ENCODE data around the gene SLC26A4. TPM values are rescaled to one million over a fixed set of nuclear protein-coding genes. Genes with fewer than 3 reads are reported as not detected.
"Not testable (repeated sequence)": the region's sequence is repeated elsewhere in the genome, so short reads cannot be mapped to it uniquely, and the experiment has no call there.

The SLC26A4 gene
- total and polyA plus RNA-seq, 5 donors, result 0.23 to 0.84 (median 0.37) TPM

- intact Hi-C loops (cut with DNase I), result no loop called here
- H3K27ac ChIP-seq (ENCODE audit: low read length), result no peak overlapping the region
- WGBS, result 93% methylated on average over 12 of the region's 12 CpGs
- DNase-seq (peak in 1 of 3 donors; percentile 43), ATAC-seq (no peak)
- no peak overlapping the region for H3K4me3 ChIP-seq (ENCODE audit: low read length)
- no peaks in the 10 kb centered on the region for H3K27me3 ChIP-seq (ENCODE audit: control insufficient read depth, insufficient read depth)
- H3K9me3 ChIP-seq (ENCODE audit: control insufficient read depth, low read length), result no peaks in the 10 kb centered on the region
- no peaks in the 10 kb centered on the region for H3K4me1 ChIP-seq (ENCODE audit: control insufficient read depth, insufficient read depth, low read length)
These were observed 28.8 kb upstream of the SLC26A4 start for GRCh38 chr7:107631588-107632491.

GRCh38 chr7:107632492-107632865 is 28.1 kb upstream of the SLC26A4 start:
- no peak for DNase-seq
- no peak overlapping the region for H3K27ac ChIP-seq (ENCODE audit: low read length)
- no peak overlapping the region for H3K4me3 ChIP-seq (ENCODE audit: low read length)
- 89% methylated on average over 2 of the region's 2 CpGs for WGBS
- H3K4me1 ChIP-seq (ENCODE audit: control insufficient read depth, insufficient read depth, low read length), result no peaks in the 10 kb centered on the region
- intact Hi-C loops (cut with DNase I), result no loop called here
- no peaks in the 10 kb centered on the region for H3K27me3 ChIP-seq (ENCODE audit: control insufficient read depth, insufficient read depth)
- no peak for ATAC-seq
- no peaks in the 10 kb centered on the region for H3K9me3 ChIP-seq (ENCODE audit: control insufficient read depth, low read length)

- no peaks in the 10 kb centered on the region for H3K27me3 ChIP-seq (ENCODE audit: control insufficient read depth, insufficient read depth)
- ATAC-seq (no peak), DNase-seq (no peak)
- intact Hi-C loops (cut with DNase I), result no loop called here
- no peaks in the 10 kb centered on the region for H3K4me1 ChIP-seq (ENCODE audit: control insufficient read depth, insufficient read depth, low read length)
- no peaks in the 10 kb centered on the region for H3K9me3 ChIP-seq (ENCODE audit: control insufficient read depth, low read length)
- H3K4me3 ChIP-seq (ENCODE audit: low read length), result no peak overlapping the region
- no peak overlapping the region for H3K27ac ChIP-seq (ENCODE audit: low read length)
- WGBS, result 94% methylated on average over 1 of the region's 1 CpG
These were observed 22.0 kb upstream of the SLC26A4 start for GRCh38 chr7:107638594-107638993.

GRCh38 chr7:107639070-107639469 is 21.6 kb upstream of the SLC26A4 start:
- ATAC-seq; H3K27ac ChIP-seq (ENCODE audit: low read length); DNase-seq; intact Hi-C loops (cut with DNase I); H3K27me3 ChIP-seq (ENCODE audit: control insufficient read depth, insufficient read depth); H3K4me1 ChIP-seq (ENCODE audit: control insufficient read depth, insufficient read depth, low read length); H3K9me3 ChIP-seq (ENCODE audit: control insufficient read depth, low read length); H3K4me3 ChIP-seq (ENCODE audit: low read length): not testable (repeated sequence)
- WGBS, result 94% methylated on average over 2 of the region's 2 CpGs

- Histone ChIP-seq H3K4me3 (ENCODE audit: low read length) (no peak overlapping the region), H3K27ac (ENCODE audit: low read length) (no peak overlapping the region), H3K4me1 (ENCODE audit: control insufficient read depth, insufficient read depth, low read length) (no peaks in the 10 kb centered on the region), H3K9me3 (ENCODE audit: control insufficient read depth, low read length) (no peaks in the 10 kb centered on the region), H3K27me3 (ENCODE audit: control insufficient read depth, insufficient read depth) (no peaks in the 10 kb centered on the region)
- intact Hi-C loops (cut with DNase I), result no loop called here
- DNase-seq, result no peak
- 92% methylated on average over 1 of the region's 1 CpG for WGBS
- ATAC-seq, result no peak
These were observed 19.0 kb upstream of the SLC26A4 start for GRCh38 chr7:107641676-107642075.

GRCh38 chr7:107642501-107642900 is 18.1 kb upstream of the SLC26A4 start:
- ATAC-seq (no peak), DNase-seq (no peak)
- H3K4me1 ChIP-seq (ENCODE audit: control insufficient read depth, insufficient read depth, low read length), result no peaks in the 10 kb centered on the region
- H3K27ac ChIP-seq (ENCODE audit: low read length), result no peak overlapping the region
- WGBS, result 64% methylated on average over 4 of the region's 4 CpGs
- intact Hi-C loops (cut with DNase I), result no loop called here
- H3K27me3 ChIP-seq (ENCODE audit: control insufficient read depth, insufficient read depth), result no peaks in the 10 kb centered on the region
- H3K4me3 ChIP-seq (ENCODE audit: low read length), result no peak overlapping the region
- no peaks in the 10 kb centered on the region for H3K9me3 ChIP-seq (ENCODE audit: control insufficient read depth, low read length)

- H3K4me3 ChIP-seq (ENCODE audit: low read length), result no peak overlapping the region
- no peaks in the 10 kb centered on the region for H3K4me1 ChIP-seq (ENCODE audit: control insufficient read depth, insufficient read depth, low read length)
- intact Hi-C loops (cut with DNase I), result no loop called here
- no peak for DNase-seq
- no peaks in the 10 kb centered on the region for H3K27me3 ChIP-seq (ENCODE audit: control insufficient read depth, insufficient read depth)
- no peak overlapping the region for H3K27ac ChIP-seq (ENCODE audit: low read length)
- WGBS, result 74% methylated on average over 1 of the region's 1 CpG
- H3K9me3 ChIP-seq (ENCODE audit: control insufficient read depth, low read length), result no peaks in the 10 kb centered on the region
- ATAC-seq, result no peak
These were observed 17.2 kb upstream of the SLC26A4 start for GRCh38 chr7:107643407-107643806.

- H3K4me3 ChIP-seq (ENCODE audit: low read length), result no peak overlapping the region
- no peaks in the 10 kb centered on the region for H3K27me3 ChIP-seq (ENCODE audit: control insufficient read depth, insufficient read depth)
- H3K4me1 ChIP-seq (ENCODE audit: control insufficient read depth, insufficient read depth, low read length), result no peaks in the 10 kb centered on the region
- DNase-seq (no peak), ATAC-seq (no peak)
- H3K27ac ChIP-seq (ENCODE audit: low read length), result no peak overlapping the region
- intact Hi-C loops (cut with DNase I), result no loop called here
- whole genome bisulfite sequencing, result 79% methylated on average over 1 of the region's 1 CpG
- H3K9me3 ChIP-seq (ENCODE audit: control insufficient read depth, low read length), result no peaks in the 10 kb centered on the region
These were observed 16.7 kb upstream of the SLC26A4 start for GRCh38 chr7:107643938-107644308.

GRCh38 chr7:107644309-107644974 is 16.2 kb upstream of the SLC26A4 start:
- H3K27me3 ChIP-seq (ENCODE audit: control insufficient read depth, insufficient read depth), result no peaks in the 10 kb centered on the region
- no peaks in the 10 kb centered on the region for H3K4me1 ChIP-seq (ENCODE audit: control insufficient read depth, insufficient read depth, low read length)
- peak overlapping the region; percentile 15 for H3K4me3 ChIP-seq (ENCODE audit: low read length)
- H3K9me3 ChIP-seq (ENCODE audit: control insufficient read depth, low read length), result no peaks in the 10 kb centered on the region
- DNase-seq, result peak in 1 of 3 donors; percentile 40
- intact Hi-C loops (cut with DNase I), result no loop called here
- peak in 1 of 2 donors; percentile 41 for ATAC-seq
- H3K27ac ChIP-seq (ENCODE audit: low read length), result no peak overlapping the region
- 42% methylated on average over 9 of the region's 9 CpGs for WGBS

- no peak for DNase-seq
- ATAC-seq, result no peak
- 96% methylated on average over 5 of the region's 5 CpGs for WGBS
- Histone ChIP-seq H3K9me3 (ENCODE audit: control insufficient read depth, low read length) (no peaks in the 10 kb centered on the region), H3K4me1 (ENCODE audit: control insufficient read depth, insufficient read depth, low read length) (no peaks in the 10 kb centered on the region), H3K27me3 (ENCODE audit: control insufficient read depth, insufficient read depth) (no peaks in the 10 kb centered on the region), H3K4me3 (ENCODE audit: low read length) (no peak overlapping the region), H3K27ac (ENCODE audit: low read length) (no peak overlapping the region)
- intact Hi-C loops (cut with DNase I), result no loop called here
These were observed 8.0 kb upstream of the SLC26A4 start for GRCh38 chr7:107652642-107653041.

- DNase-seq, result no peak
- Histone ChIP-seq H3K27ac (ENCODE audit: low read length) (no peak overlapping the region), H3K27me3 (ENCODE audit: control insufficient read depth, insufficient read depth) (no peaks in the 10 kb centered on the region), H3K9me3 (ENCODE audit: control insufficient read depth, low read length) (no peaks in the 10 kb centered on the region), H3K4me1 (ENCODE audit: control insufficient read depth, insufficient read depth, low read length) (no peaks in the 10 kb centered on the region), H3K4me3 (ENCODE audit: low read length) (no peak overlapping the region)
- intact Hi-C loops (cut with DNase I), result no loop called here
- no peak for ATAC-seq
These were observed 2.2 kb upstream of the SLC26A4 start for GRCh38 chr7:107658467-107658866.
